GM18951 (cell line): ENCODE results near the gene RAI1.

ENCODE experiments used
- POLR2A ChIP-seq: IDR thresholded peaks from 4 replicates; pipeline ENCODE4 v1.6.1; 2011; ENCODE audit warnings: mild to moderate bottlenecking; ENCODE audit not compliant: insufficient read length, insufficient read depth; ENCODE audit errors: extremely low read depth
- in situ Hi-C: fragments of 300-500 bp; cut with MboI; formaldehyde crosslinking; loops from one replicate; pipeline ENCODE4 v1.12.0; 2022; ENCODE audit warnings: low sequenced_read_pairs, mixed read lengths, inconsistent platforms; ENCODE audit not compliant: unreplicated experiment

The RAI1 gene

DNA sequence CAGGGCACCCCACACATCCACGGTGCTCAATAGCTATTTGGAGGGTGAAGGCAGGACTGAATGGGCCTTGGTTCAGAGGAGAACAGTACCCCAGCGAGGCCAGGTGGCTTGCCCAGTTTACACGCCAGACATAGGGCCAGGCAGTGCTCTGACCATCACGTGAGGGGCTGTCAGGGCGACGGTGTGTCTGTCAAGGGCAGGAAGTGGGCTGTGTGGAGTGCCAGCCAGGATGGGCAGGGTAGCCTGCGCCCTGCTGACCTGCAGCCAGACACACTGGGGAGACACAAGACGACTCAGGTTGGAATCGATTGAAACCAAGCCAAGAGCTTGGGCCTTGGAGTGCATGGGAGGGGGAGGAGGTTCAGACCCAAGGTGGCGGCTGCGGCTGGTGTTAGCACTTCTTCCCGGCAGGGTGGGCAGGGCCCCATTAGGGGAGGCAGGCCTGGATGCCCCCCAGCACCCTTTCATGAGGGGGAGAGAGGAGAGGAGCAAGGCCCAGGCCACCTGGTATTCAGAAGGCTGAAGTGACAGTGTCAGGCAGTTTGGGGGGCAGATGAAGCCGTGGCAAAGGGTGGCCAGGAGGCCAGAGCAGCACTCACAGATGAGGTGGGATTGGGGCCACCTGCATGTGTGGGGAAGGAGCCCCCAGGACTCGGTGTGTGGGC is 87.3 kb downstream of the RAI1 start:
- in situ Hi-C loops: no loop called here
- TF ChIP-seq POLR2A: no peak

DNA sequence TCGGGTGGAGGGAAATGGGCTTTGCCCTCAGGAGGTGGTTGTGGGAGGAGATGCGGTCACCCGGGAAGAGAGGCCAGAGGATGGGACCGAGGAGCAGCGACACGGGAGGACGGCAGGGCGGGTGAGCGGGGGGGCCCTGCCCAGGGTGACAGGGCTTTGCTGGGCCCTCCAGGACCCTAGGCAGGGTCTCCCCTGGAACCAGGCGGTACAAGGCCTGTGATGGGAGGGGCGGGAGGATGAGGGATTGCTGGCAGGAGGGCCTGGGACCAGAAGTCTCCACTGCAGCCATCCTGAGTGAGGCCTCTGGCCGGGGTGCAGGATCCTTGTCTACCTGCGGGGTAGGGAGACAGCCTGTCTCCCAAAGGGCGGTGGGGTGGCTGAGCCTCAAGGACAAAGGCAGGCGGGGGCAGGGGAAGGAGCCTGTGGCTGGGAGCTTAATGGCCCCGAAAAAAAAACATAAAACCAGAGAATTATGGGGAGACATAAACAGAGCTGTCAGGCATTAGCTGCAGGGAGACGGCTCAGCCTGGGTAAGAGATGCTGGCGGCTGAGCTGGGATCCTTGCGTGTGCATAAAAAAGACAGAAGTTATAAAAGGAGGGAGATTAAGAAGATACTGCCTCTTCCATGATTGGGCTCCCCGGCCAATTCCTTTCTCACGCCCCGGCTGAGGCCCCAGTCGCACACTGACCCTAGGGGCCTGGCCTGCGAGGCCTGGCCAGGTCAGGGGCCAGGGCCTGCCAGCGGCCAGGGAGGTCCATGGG is 88.8 kb downstream of the RAI1 start:
- no peak for TF ChIP-seq POLR2A
- in situ Hi-C loops: no loop called here

DNA sequence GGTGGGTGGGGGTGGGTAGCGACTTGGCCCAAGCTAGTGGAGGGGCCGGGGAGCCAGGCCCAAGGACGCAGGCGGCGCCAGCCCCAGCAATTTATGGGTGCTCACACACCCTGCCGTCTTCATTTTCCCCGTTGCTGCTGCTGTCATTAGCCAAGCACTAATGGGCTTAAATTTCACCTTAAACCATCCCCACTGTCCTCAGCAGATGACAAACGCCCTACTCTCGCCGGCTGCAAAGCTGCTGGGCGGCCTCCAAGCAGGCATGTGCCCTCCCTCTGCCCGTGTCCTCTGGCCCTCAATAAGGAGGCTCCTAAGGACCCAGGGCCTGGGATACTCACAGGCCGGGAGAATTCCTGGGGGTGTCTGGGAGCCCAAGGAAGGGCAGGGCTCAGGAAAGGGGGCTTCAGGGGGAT is 89.4 kb downstream of the RAI1 start:
- no peak for TF ChIP-seq POLR2A
- in situ Hi-C loops: no loop called here

- in situ Hi-C loops: no loop called here
- no peak for TF ChIP-seq POLR2A
Observed at GRCh38 chr17:17771498-17772201, 90.4 kb downstream of the RAI1 start.

GRCh38 chr17:17772231-17772630 is 91.0 kb downstream of the RAI1 start:
- in situ Hi-C loops: no loop called here
- TF ChIP-seq POLR2A: no peak

DNA sequence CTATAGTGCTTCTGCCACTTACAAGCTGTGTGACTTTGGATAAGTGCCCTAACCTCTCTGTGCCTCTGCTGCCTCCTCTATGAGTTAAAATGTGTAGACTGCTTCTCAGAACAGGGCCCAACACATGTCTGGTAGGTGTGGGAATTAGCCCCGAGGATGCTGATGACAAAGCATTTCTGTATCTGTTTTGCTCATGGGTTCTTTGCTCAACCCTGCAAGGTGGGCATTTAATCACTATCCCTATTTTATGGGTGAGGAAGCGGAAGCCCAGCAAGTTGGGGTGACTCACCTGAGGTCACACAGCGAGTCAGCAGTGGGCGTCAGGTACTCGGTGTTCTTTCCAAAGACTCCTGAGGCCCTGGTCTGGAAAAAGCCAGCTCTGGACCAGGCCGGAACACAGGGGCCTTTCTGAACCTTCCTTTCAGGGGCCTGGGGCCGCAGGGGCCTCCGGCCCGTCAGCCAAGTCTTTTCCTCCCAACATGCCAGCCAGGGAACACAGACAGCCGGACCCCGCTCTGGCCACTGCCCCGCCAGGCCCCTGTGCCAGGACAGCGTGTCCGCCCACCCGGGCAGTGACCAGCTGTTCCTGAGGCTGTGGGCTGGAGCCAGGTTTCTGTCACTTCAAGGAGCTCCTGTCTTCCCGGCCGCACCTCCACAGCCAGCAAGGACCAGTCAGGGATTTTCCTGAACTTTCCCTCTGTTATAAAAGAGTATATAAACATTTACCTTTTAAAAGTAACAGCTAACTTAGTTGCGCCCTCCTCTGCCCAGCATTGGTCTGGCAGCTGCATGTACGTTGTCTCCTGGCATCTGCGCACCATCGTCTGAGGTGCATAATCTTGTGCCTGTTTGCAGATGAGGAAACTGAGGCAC is 93.0 kb downstream of the RAI1 start:
- in situ Hi-C loops: no loop called here
- no peak for TF ChIP-seq POLR2A

DNA sequence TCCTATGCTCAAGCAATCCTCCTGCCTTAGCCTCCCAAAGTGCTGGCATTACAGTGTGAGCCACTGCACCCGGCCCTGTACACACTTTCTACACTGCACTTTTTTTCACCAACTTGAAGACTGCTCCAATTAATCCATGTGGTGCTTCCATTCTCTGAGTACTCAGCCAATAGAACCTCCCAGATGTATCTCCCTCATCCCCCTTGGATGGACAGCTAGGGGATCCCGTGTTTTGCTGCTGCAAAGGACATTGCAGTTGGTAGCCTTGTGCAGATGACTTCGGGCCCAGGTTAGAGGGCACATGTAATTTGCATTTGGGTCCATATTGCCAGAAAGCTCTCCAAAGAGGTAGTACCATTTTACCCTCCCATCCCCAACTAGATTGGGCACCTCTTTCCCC is 95.6 kb downstream of the RAI1 start:
- in situ Hi-C loops: no loop called here
- no peak for TF ChIP-seq POLR2A

GRCh38 chr17:17778308-17779014 is 97.2 kb downstream of the RAI1 start:
- no peak for TF ChIP-seq POLR2A
- in situ Hi-C loops: no loop called here

DNA sequence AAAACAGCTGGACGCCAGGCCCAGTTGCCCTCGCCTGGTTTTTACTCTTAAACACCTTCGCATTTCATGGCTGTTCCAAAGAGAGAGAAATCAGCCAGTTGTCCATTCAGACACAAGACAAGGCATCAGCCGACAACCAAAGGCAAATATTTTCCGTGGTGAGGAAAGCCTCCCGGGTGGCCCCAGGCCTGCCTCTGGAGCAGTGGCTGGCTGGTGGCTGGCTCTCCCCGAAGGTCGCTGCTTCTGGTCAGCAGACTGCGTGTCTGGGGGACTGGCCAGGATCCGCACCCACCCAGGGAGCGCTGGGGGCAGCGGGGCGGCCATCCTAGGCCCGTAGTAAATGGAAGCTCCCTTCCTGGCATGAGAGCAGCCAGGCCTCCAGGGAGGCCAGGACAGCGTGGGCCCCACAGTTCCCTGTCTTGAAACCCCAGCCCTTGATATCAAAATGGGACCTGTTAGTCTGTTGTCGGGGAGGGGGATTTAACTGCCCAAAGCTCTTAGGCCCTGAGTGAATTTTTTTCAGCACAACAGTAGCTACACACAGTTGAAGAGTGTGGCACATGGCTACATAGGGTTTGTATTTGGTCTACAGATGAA is 97.9 kb downstream of the RAI1 start:
- in situ Hi-C loops: no loop called here
- no peak for TF ChIP-seq POLR2A

GRCh38 chr17:17780922-17781590 is 99.8 kb downstream of the RAI1 start:
- TF ChIP-seq POLR2A: no peak
- in situ Hi-C loops: no loop called here

GRCh38 chr17:17781591-17782496 is 100.6 kb downstream of the RAI1 start:
- peak; percentile 26 for TF ChIP-seq POLR2A
- in situ Hi-C loops: no loop called here
